ENCODE measurements around the gene IFNA1.
"Not testable (repeated sequence)": the region's sequence is repeated elsewhere in the genome, so short reads cannot be mapped to it uniquely, and the experiment has no call there.

IFNA1 gene

DNA sequence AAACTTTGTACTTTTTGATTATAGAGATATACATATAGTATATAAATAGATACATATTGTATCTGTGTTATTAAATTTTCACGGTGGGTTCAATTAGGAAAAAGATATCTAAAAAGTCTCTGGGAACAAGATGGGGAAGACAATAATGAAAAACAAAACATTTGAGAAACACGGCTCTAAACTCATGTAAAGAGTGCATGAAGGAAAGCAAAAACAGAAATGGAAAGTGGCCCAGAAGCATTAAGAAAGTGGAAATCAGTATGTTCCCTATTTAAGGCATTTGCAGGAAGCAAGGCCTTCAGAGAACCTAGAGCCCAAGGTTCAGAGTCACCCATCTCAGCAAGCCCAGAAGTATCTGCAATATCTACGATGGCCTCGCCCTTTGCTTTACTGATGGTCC is at the start of gene IFNA1:
TSS of gene IFNA1 (plus strand) at position 301 of the 400 bp plus-strand sequence. CDS start at position 370, 69 bp downstream.
- no peak for DNase-seq

DNA sequence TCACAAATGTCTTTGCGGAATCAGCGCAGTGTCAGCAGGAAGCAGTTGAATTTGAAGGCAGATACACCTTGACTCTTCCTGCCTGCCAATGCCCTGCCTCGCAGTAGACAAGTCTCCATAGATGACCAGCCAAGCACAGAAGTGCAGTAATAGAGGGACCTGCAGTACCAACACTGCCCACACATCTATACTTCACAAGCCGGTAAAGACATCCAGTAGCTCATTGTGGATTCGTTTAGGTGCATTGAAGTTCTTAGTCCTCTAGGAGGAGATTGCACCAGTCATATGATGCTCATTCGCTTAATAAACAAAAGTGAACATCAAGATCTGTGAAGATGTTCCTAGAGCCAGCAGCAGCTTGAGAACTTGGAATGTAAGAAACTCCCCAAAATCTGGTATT is 48.0 kb upstream of the IFNA1 start:
- DNase-seq = no peak

DNA sequence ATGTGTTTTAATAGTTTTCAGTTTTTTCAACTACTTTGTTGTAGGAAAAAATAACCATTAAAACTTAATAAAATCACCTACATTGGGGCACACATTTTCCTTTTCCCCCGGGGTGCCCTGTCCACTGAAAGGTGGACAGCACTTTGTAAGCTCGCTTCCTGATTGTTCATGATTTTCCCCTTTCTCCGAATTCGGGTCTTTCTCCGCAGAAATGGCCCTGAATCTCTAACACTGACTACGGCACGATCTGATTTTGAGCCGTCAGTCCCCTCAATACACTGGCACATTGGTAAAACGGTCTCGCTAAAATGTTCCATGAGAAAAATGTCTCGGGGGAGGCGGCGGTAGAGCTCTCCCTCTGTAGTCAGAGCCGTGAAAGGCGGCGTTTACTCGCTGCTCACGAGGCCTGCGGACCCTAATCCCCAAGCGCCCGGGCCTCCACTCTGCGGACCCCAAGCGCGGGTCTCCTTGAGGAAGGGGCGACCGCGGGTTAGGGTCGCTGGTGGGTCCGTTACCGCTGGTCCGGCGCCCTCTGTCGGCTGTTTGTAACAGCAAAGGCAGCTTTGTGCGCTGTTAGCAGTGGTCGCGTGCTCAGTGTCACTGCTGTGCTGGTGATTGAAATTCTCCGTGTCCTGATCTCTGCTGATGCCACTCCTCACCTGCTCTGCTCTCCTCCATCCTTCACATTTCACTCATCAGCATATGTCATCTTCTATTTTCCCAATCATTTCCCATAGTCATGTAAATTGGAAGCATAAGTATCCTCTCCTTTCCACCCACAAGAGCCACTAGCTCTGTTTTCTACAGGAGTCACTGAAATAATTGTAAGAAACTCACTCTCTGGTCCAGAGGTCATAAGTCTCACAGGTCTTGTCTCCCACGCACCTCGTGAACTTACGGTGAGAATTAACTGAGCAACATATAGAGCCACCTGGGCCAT is 44.2 kb upstream of the IFNA1 start:
- peak; percentile 63 for DNase-seq

DNA sequence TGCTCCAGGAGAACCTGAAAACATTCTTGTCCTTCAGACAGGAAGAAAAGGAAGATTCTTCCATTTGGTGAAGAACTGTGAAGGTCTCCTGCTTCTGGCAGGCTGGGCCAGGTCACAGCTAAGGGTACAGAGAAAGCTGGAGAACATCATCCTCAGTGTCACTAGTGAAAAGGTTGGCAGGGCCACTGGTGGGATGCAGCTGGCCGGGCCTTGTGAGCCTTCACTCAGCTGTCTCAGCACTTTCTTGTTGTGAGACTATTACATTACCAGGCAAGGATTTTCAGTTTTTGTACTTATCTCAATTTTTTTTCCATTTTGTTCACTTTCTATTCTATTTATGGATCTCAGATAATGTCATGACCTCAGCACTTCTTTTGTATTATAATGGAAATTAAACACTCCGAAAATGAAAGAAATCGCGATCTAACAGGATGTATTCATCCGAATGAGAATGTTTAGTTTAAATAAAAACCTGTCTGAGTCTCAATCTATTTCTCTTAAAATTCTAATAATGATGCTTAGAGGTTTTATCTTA is 41.2 kb upstream of the IFNA1 start:
- no peak for DNase-seq

DNA sequence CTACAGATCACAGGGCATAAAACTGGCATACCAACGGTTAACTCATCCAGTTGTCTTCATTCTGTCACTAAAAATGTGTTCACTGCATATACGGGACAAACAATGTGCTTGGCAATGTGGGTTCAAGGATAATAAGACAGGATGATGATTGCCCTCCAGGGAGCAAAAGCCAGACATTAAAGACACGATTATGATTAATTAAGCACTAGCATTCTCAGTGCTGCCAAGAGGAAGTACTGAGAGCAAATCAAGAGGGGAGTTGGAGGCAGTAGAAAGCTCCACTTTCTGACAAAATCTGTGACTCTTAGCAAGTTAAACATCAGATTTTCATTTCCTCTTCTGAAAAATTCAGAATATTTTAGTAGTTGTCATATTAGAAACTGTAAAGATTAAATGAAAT is 40.3 kb upstream of the IFNA1 start:
- DNase-seq = no peak

DNA sequence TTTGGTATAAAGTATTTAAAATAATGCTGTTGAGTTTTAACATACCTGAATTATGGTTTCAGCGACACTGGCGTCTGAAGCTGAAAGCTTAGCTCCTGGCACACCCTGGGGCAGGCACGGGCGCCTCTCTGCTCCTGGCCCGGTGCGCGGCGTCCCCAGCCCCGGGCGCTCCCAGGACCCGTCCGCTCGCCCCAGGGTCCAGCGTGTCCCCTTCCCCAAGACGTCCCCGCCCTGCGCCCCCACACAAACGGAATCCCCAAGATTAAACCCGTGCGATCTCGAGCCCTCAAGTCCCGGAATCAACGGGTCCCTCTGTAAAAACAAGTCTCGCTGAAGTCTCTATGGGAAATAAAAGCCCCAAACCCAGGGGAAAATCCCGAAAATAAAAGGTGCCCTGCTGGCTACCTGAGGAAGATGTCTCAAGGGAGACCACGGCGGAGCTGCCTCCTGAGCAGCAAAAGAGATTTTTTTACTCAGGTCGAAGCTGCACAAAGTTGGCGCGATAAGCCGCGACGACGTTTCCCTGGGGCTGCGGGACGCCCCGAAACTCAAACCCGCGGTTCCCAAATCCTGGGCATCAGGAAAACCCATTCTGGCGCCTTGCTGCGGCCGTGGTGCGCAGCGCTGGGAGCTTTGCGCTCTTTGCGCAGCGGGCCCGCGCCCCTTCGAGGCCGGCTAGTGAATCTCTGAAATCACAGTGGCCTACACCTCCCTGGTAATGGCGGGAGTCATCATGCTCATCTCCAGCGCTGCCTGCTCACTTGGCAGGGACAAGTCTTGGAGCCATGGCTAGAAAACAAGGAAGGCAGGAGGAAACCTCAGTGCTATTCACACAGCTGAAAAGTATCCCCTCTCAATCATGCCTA is 37.6 kb upstream of the IFNA1 start:
- DNase-seq = no peak

DNA sequence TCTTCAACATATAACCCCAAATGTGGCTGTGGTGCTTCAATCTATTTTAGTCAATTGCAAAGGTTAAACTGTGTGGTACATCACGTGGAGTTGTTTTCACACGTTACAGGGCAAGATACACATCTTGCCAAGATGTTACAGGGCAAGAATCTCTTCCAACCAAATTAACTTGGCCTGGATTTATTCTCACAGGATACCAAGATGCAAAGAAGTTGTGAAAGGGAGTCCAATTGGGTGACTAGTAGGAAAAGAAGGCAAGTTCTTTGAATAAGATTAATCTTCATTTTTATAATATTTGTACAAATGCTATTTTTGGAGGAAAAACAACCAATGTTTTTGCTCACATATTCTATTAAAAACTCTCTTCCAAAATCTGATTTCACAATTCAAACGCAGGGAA is 36.1 kb upstream of the IFNA1 start:
- no peak for DNase-seq

DNA sequence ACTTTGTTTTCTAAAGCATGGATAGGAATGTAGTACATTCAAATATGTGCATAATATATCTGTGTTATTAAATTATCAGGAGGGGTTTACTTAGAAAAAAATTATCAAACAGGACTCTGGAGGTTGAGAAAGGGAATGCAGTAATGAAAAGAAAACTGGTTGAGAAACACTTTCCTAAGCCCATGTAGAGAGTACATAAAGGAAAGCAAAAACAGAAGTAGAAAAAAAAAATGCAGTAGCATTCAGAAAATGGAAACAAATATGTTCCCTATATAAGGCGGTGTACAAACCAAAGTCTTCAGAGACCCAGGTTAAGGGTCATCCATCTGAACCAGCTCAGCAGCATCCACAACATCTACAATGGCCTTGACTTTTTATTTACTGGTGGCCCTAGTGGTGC is 31.4 kb upstream of the IFNA1 start, which contains the start of gene IFNA8:
TSS of gene IFNA8 (plus strand) at position 301 of the 400 bp plus-strand sequence. CDS start at position 361, 60 bp downstream.
- DNase-seq = no peak

DNA sequence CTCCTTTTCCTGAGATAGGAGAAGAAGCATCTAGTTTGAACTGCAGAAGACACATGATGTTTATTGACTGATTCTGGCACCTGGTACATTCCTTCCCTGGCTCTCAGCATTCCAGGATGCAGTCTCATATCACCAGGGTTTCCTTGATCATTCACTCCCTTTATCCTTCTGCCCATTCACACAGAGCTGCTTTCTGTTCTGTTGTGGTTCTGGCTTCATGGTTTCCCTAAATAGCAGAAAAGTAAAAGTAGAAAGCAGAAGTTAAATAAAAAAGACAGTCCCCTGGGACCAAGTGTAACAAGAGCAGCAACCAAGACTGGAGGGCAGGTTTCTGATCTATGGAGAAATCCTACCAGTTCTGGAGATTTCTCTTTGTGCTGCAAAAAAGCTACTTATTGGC is 28.1 kb upstream of the IFNA1 start:
- no peak for DNase-seq

DNA sequence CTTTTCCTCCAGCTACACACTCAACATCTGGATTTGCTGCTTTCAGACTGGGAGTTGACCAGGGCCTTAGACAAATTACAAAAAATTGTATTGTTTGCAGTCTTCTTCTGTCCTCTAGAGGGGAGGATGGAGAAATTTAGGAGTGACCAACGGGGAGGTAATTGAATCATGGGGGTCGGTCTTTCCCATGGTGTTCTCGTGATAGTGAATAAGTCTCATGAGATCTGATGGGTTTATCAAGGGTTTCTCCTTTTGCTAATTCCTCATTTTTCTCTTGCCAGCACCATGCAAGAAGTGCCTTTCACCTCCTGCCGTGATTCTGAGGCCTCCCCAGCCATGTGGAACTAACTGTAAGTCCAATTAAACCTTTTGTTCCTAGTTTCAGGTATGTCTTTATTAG is 27.1 kb upstream of the IFNA1 start:
- no peak for DNase-seq

DNA sequence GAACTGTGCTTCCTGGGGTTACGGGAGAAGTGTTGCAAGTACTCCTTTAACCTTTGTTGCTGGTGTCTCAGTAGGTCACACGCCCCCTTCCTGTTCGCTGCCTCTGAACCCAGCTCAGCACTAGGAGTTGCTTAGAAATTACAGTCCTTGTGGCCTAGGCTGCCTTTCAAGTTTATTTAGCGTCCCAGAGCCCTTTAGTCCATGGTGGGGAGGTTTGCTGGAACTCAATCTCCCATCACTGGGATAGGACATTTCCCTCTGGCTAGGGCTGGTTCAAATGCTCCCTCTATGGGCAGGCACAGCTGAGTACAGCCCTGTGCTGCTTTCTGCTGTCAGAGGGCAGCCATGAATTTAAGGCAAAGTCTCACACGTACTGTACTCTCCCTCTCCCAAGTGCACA is 26.6 kb upstream of the IFNA1 start:
- DNase-seq = no peak

DNA sequence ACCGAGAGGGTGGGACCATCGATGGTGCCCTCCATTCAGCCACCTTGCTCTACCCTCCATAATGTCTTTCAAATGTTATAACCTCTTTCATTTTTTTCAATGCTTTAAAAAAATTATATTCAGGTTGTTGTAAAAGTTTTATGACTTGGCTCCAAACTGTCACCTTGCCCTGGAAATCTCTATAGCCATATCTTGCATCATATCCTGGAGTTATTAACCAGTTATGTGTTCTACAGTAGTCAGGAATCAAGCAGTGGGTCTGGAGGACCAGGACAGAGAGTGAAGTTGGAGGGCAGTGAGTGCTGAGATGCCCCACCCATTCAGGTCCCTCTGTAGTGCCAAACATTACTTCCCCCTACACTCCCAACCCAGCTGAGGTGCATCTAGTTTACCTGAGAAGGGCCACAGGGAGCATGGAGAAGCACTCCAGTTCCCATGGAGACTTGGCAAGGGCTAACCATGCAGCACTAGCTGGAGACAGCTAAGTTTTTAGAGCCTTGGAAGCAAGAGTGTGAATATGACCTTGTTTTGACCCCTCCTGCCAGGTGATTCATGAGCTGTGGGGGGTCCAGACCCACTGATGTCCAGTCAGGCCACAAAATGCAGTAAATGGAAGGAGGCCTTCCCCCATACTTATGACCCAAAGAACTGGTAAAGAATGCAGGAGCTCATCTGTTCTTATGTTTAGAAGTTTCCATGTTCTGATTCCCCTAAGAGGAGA is 25.9 kb upstream of the IFNA1 start:
- DNase-seq = no peak

DNA sequence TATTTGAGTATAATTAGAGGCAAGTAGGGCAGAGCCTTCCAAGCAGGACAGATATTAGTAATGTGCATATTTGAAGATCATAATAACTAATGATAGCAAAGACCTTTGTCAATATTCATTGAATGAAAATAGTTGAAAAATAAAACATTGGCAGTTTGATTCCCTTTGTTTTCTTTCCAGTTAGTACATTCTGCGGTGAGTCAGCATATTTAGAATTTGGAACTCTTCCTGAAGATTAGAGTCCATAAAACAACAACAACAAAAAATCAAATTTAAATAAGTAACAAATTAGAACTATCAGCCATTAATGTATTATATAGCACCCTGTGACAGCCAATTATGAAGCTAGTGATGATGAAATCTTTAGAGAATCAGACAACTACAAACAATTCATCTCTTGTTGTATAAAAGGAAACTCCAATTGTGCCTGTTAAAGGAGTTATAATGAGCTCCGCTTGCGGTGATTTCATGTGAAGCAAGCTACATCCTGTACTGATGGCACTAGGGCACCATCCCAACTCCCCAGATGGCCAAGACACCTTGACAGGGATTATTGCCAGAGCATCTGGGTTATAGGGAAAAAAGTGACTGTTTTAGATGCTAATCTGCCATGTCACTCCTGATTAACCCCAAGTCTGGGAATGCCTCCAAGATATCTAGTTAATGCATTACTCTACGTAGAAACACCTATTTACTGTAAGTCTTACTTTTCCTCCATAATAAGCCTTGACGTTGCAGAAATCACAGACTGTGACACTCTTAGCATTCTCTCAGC is 24.6 kb upstream of the IFNA1 start:
- no peak for DNase-seq

DNA sequence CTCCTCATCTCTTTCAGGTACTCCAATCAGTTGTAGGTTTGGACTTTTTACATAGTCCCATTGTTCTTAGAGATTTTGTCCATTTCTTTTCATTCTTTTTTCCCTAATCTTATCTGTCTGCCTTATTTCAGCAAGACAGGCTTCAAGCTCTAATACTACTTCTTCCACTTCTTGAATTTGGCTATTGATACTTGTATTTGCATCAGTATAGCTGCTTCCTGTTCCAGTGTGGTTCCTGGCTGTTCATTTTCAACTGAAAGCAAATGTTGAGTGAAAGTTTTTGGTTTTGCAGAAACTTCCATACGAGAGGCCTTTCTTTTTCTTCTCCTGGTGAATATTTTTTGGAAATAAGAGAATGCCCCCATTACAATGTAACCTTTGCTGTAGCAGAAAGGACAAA is 12.0 kb upstream of the IFNA1 start:
- no peak for DNase-seq

DNA sequence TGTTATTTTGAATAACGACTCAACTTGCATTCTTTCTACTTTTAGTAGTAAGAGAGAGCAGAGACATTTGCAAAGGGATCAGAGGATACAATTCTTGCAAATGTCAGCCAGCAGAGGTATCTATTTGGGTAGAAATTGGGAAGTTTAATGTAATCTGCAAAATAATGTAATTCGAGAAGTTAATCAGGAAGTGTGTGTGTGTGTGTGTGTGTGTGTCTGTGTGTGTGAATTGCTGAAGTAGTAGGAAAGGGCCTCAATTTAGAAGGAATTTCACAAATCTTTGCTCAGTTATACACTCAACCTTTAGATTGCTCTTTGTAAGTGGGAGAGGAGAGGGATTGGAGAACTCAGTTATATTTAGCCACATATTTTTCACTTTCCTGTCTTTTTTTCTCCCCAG is 11.0 kb upstream of the IFNA1 start:
- DNase-seq = no peak

DNA sequence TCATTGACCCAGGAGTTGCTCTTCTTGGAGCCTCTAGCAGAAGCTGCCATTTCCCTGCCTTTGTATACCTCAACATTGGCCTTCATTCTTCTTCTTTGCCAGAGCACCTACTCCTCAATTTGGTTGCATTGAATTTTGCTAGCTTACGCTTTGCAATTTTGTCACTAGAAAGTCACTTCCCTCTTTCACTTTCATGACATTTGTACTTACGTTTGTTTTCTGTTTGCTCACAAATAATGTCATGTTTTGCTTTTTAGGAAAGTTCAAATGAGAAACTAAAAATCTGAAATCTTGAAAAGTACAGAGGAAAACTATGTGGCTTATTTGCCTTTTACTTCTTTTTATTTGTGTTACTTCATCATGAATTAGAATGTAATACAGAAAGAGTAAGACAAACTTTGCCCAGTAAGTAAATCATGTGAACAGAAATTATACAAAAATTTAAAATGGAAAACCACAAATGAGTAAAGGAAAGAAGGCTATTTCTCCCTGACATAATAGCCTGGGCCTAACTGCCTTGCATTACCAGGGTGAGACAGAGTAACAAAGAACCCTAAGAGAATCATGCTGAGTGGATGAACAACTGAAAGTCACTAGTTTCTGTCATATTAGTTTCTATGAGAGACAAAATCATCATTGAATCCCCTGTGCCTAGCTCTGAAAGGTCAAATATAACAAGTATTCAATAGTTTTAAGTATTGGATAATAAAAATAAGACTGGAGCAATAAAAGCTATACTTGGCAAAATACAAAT is 7.4 kb upstream of the IFNA1 start:
- no peak for DNase-seq

DNA sequence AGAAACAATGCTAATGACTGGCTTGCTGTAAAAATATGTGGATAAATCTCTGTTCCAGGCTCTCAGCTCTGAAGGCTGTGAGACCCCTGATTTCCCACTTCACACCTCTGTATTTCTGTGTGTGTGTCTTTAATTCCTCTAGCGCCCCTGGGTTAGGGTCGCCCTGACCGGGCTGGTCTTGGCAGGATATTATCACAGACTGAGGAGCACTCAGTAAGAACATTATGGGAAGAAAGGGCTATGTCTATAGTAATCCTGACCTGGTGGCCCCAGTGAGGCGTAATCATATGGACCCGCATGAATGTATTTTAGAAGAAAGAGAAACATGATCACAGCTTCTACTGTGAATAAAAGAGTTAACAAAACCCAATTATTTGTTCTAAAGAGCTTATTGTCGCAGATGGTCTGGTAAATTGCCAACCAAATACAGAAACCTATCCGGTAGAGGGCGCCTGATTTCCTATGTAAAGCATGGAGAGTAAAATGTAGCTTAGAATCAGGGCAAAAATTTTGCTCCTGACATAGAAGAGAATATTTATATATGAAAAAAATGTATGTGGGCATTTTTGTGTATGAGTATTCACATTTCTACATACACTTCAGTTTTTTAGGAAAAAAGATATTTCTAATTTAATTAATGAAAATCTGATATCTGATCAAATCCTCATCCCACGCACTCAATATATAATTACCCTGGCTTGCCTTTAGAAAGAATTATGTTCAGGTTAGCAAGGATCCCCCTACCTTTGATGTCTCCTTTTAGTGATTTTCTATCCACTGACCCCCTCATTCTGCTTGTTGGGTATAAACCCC is 5.8 kb upstream of the IFNA1 start:
- DNase-seq = peak; percentile 64

DNA sequence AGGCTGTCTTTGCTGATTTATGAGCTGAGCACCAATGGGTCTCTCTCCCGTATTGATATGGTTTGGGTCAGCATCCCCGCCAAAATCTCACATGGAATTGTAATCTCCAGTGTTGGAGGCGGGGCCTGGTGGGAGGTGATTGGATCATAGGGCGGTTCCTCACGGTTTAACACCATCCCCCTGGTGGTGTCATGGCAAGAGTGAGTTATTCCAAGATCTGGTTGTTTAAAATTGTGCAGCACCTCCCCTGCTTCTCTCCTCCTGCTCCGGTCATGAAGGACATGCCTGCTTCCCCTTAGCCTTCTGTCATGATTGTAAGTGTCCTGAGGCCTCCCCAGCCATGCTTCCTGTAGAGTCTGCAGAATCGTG is 5.2 kb upstream of the IFNA1 start:
- not testable (repeated sequence) for DNase-seq

DNA sequence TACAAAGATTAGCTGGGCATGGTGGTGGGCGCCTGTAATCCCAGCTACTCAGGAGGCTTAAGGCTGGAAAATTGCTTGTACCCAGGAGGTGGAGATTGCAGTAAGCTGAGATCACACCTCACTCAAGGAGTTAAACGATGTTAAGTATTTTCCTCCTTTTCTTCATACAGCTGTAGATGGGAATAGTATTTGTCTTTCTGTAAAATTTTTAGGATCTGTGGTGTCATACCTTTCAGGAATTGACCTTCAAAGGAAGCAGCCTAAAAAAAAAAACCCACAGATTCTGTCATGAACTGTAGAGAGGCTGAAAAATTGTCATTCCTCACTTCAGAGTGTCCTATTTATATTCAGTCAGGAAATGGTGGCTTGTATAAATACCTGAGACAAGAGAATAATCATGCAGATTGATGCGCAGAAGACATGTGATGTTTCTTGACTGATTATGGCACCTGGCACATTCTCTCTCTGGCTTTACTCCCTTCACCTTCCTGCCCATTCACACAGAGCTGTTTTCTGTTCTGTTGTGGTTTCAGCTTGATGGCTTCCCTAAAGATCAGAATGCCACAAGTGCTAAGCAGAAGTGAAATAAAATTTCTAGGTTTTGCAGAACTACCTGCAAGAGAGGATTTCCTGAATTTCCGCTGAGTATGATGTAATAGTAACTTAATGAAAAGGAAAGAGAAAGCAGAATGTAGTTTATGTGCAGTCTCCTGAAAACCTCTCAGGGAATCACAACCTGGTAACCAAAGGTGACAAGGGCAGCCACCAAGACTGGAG is 3.8 kb downstream of the IFNA1 start:
- DNase-seq = no peak

DNA sequence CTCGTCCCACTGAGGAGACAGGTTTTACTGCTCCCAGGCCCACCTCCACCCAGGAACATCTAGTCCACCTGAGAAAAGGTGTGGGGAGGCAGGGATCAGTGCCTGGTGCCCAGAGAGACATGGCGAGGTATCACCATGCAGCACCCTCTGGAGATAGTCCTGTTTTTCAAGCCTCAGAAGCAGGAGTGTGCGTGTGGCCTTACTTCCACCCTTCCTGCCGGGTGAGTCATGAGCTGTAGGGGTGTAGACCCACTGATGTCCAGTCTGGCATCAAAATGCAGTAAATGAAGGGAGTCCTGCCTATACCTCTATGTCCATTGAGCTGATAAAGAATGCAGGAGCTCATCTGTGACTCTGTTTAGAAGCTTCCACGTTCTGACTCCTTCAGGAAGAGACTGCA is 9.1 kb downstream of the IFNA1 start:
- not testable (repeated sequence) for DNase-seq
